Hepatocyte (in vitro differentiated cells): Measurements from ENCODE around the gene SUPT20HL1. TPM values are rescaled to one million over a fixed set of nuclear protein-coding genes. Genes with fewer than 3 reads are reported as not detected.

Experiments used
- DNase-seq: peaks from one replicate; pipeline ENCODE4 v3.0.0-alpha.2; 2016; ENCODE audit warnings: low spot score
- H2AFZ ChIP-seq: fragments of 200-600 bp; sonication (generic); 2 replicates; pipeline ENCODE4 v1.6.0; 2016; ENCODE audit warnings: antibody characterized with exemption, mild to moderate bottlenecking
- H3K27ac ChIP-seq: fragments of 200-600 bp; sonication (generic); 2 replicates; pipeline ENCODE4 v1.5.1; 2016; ENCODE audit warnings: mild to moderate bottlenecking
- H3K27me3 ChIP-seq: fragments of 200-600 bp; sonication (generic); 2 replicates; pipeline ENCODE4 v1.6.1; 2016
- H3K36me3 ChIP-seq: fragments of 200-600 bp; sonication (generic); replicated peaks from 2 replicates; pipeline ENCODE4 v1.5.1; 2016; ENCODE audit warnings: low read depth; ENCODE audit not compliant: insufficient read depth
- H3K4me1 ChIP-seq: fragments of 200-600 bp; sonication (generic); 2 replicates; pipeline ENCODE4 v1.5.1; 2016; ENCODE audit warnings: mild to moderate bottlenecking, moderate library complexity; ENCODE audit not compliant: insufficient read depth
- H3K4me2 ChIP-seq: fragments of 200-600 bp; sonication (generic); 2 replicates; pipeline ENCODE4 v1.6.0; 2016
- H3K4me3 ChIP-seq: fragments of 200-600 bp; sonication (generic); 2 replicates; pipeline ENCODE4 v1.5.1; 2016; ENCODE audit warnings: mild to moderate bottlenecking
- H3K79me2 ChIP-seq: fragments of 200-600 bp; sonication (generic); 2 replicates; pipeline ENCODE4 v1.6.0; 2017; ENCODE audit warnings: mild to moderate bottlenecking
- H3K9me2 ChIP-seq: fragments of 200-600 bp; sonication (generic); replicated peaks from 2 replicates; pipeline ENCODE4 v1.6.0; 2017; ENCODE audit warnings: mild to moderate bottlenecking; ENCODE audit not compliant: insufficient read depth
- H3K9me3 ChIP-seq: fragments of 200-600 bp; sonication (generic); 2 replicates; pipeline ENCODE4 v1.5.1; 2016; ENCODE audit warnings: low read depth, mild to moderate bottlenecking
- H4K20me1 ChIP-seq: fragments of 200-600 bp; sonication (generic); 2 replicates; pipeline ENCODE4 v1.6.0; 2016; ENCODE audit warnings: mild to moderate bottlenecking; ENCODE audit not compliant: insufficient read depth, poor library complexity, severe bottlenecking
- EZH2 ChIP-seq: fragments of 200-600 bp; sonication (generic); IDR thresholded peaks from 2 replicates; pipeline ENCODE4 v1.6.1; 2016; ENCODE audit warnings: antibody characterized with exemption, mild to moderate bottlenecking, borderline replicate concordance
- EZH2phosphoT487 ChIP-seq: fragments of 200-600 bp; sonication (generic); IDR thresholded peaks from one replicate; pipeline ENCODE4 v1.6.1; 2018; ENCODE audit warnings: antibody characterized with exemption, mild to moderate bottlenecking, low read depth, moderate library complexity; ENCODE audit not compliant: unreplicated experiment, severe bottlenecking
- WGBS: methylation state at CpG from one replicate; pipeline ENCODE4 v1.1.6; 2016; ENCODE audit warnings: low lambda C conversion rate; ENCODE audit errors: missing lambda C conversion rate; 5-methylcytosine and 5-hydroxymethylcytosine counted together
- polyA plus RNA-seq: library from polyadenylated mRNA; unstranded; fragments of >200 nt; fragmentation: Nextera tagmentation; extraction: Ambion mirVana; gene quantifications from 2 replicates; pipeline ENCODE4 v1.2.1, GENCODE V29; 2016
- total RNA-seq: library from RNA; depleted of rRNA; stranded (reverse); fragments of >200 nt; gene quantifications from 2 replicates; pipeline ENCODE4 v1.2.3, GENCODE V29; 2014
- TF ChIP-seq, protein P1 (sequence below): fragments of 200-600 bp; sonication (generic); IDR thresholded peaks from 2 replicates; pipeline ENCODE4 v1.5.1; 2016; ENCODE audit warnings: antibody characterized with exemption, mild to moderate bottlenecking; ENCODE audit not compliant: poor library complexity

SUPT20HL1 gene
- total and polyA plus RNA-seq, 2 experiments from 2014 or later: 0.07 TPM; not detected in 1

DNA sequence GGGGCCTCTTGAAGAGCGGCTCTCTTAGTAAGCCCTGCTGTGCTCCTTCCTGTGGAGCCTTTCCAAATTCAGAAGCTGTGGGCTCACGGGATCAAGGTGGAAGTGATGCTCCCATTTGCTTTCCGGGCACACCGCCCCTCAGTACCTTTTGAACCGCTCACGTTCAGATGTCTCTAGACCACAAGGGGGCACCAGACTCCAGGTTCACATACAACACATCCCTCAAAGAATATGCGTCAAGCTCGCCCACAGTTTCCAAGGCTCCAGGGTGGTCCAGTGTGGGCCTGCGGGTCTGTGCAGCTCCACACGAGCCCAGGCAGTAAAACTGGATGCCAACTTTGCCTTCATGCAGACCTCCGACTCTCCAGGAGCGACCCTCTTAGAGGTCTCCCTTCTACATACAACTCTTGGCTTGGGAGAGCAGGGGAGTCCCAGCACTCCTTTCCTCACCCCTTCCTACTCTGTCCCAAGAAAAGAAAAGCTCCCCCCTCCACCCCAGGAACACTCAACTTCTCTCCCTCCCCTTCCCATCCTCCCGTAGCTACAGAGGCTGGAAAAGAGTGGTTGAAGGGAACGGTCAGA, 11.0 kb downstream of the SUPT20HL1 start:
- Histone ChIP-seq H4K20me1 (no peaks in the 10 kb centered on the region), H3K36me3 (no peaks in the 10 kb centered on the region), H3K4me2 (peak overlapping the region; percentile 74), H3K27me3 (peaks cover 10% of the 10 kb centered on the region), H3K4me1 (peaks cover 3% of the 10 kb centered on the region), H2AFZ (no peak overlapping the region), H3K79me2 (no peaks in the 10 kb centered on the region), H3K27ac (no peak overlapping the region), H3K4me3 (no peak overlapping the region), H3K9me2 (no peaks in the 10 kb centered on the region), H3K9me3 (no peaks in the 10 kb centered on the region)
- peak; percentile 87 for DNase-seq
- TF ChIP-seq EZH2phosphoT487: no peak
- TF ChIP-seq, protein P1, sequence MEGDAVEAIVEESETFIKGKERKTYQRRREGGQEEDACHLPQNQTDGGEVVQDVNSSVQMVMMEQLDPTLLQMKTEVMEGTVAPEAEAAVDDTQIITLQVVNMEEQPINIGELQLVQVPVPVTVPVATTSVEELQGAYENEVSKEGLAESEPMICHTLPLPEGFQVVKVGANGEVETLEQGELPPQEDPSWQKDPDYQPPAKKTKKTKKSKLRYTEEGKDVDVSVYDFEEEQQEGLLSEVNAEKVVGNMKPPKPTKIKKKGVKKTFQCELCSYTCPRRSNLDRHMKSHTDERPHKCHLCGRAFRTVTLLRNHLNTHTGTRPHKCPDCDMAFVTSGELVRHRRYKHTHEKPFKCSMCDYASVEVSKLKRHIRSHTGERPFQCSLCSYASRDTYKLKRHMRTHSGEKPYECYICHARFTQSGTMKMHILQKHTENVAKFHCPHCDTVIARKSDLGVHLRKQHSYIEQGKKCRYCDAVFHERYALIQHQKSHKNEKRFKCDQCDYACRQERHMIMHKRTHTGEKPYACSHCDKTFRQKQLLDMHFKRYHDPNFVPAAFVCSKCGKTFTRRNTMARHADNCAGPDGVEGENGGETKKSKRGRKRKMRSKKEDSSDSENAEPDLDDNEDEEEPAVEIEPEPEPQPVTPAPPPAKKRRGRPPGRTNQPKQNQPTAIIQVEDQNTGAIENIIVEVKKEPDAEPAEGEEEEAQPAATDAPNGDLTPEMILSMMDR: peak; percentile 73
- 8% methylated on average over 14 of the region's 14 CpGs for WGBS

DNA sequence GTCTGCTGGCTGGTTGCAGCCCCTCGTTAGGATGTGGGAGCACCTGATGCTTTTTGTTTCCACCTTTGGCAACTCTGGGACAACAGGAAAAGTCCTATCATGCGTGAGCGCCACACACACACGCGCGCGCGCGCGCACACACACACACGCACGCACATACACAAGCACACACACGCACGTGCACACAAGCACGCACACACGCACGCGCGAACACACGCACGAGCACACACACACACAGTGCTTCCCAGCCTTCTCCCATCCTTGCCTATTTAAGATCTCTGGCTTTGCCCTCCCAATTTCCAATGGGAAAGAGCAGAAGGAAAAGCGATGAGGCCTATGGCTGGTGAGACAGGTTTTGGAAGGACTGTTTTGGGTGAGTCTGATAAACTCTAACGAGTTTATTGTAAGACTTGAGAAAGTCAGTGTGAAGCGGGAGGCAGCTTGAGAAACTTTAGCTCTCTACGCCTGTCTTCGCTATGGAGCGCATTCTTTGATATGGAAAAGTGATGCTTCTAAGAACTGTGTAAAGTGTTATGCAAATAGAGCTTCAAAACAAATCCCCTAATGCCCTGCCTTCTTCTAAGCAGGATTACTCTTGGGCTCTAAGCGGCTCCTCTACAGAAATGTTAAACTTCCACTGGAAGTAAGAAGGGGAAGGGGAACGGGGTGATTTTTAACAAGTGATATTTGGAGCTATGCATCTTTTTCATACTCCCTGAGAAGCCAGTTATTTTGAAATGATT, 11.8 kb downstream of the SUPT20HL1 start:
- Histone ChIP-seq H3K9me3 (no peaks in the 10 kb centered on the region), H3K4me1 (peaks cover 3% of the 10 kb centered on the region), H3K36me3 (no peaks in the 10 kb centered on the region), H3K79me2 (no peaks in the 10 kb centered on the region), H3K27ac (no peak overlapping the region), H2AFZ (no peak overlapping the region), H4K20me1 (no peaks in the 10 kb centered on the region), H3K4me2 (peak overlapping the region; percentile 74), H3K4me3 (no peak overlapping the region), H3K9me2 (no peaks in the 10 kb centered on the region), H3K27me3 (peaks cover 10% of the 10 kb centered on the region)
- DNase-seq: no peak
- 25% methylated on average over 29 of the region's 29 CpGs for WGBS
- TF ChIP-seq EZH2: no peak
- TF ChIP-seq EZH2phosphoT487: no peak
- TF ChIP-seq, protein P1: no peak

DNA sequence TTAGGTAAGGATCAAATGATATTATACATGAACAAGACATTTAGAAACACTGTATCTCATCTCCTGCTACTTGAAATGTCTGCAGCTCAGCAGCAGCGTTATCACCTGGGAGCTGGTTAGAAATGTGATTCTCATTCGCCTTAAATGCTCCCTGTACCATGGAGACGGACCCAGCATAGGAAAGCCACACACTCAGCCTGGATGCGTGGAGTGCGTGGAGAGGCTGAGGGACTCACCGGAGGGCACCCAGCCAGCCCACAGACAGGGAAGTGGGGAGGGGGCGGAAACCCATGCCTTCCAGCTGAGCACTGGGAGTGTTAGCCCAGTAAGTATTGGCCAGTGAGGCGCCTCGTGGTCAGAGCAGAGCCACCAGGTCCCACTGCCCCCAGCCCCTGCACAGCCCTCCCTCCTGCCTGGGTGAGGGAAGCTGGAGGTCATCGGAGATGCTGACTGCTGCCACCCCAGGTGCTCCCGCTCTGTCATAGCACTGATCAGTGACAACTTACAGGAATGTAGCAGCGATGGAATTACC, 15.2 kb downstream of the SUPT20HL1 start:
- Histone ChIP-seq H3K9me2 (no peaks in the 10 kb centered on the region), H3K9me3 (no peaks in the 10 kb centered on the region), H3K4me2 (no peak overlapping the region), H3K27ac (no peak overlapping the region), H3K36me3 (no peaks in the 10 kb centered on the region), H2AFZ (no peak overlapping the region), H4K20me1 (no peaks in the 10 kb centered on the region), H3K79me2 (no peaks in the 10 kb centered on the region), H3K4me1 (peaks cover 3% of the 10 kb centered on the region), H3K4me3 (no peak overlapping the region), H3K27me3 (peaks cover 6% of the 10 kb centered on the region)
- no peak for DNase-seq
- TF ChIP-seq EZH2phosphoT487 (no peak), EZH2 (no peak)
- TF ChIP-seq, protein P1: no peak
- WGBS: 60% methylated on average over 12 of the region's 12 CpGs
